Memory B cell (primary cell): ENCODE results near the gene LRRK1.

Experiments
- ATAC-seq: fragments of 150-1000 bp; cut with Tn5 transposase; 2 replicates; pipeline ENCODE4 v1.10.0; 2021; ENCODE audit warnings: low read depth, mild to moderate bottlenecking, moderate library complexity
- DNase-seq, 2 donors: peaks; one replicate each; pipeline ENCODE4 v3.0.0; 2022; ENCODE audit warnings: low spot score in 2 of 2
- H3K27ac Mint-ChIP-seq: one replicate; pipeline ENCODE4 v1.8.0; 2022; ENCODE audit warnings: mild to moderate bottlenecking, moderate library complexity, mixed read lengths
- H3K27me3 Mint-ChIP-seq: one replicate; pipeline ENCODE4 v1.8.0; 2022; ENCODE audit warnings: mixed read lengths
- H3K36me3 Mint-ChIP-seq: one replicate; pipeline ENCODE4 v1.8.0; 2022; ENCODE audit warnings: mild to moderate bottlenecking, mixed read lengths
- H3K4me1 Mint-ChIP-seq: one replicate; pipeline ENCODE4 v1.8.0; 2022; ENCODE audit warnings: mixed read lengths
- H3K4me3 Mint-ChIP-seq: one replicate; pipeline ENCODE4 v1.8.0; 2022; ENCODE audit warnings: mild to moderate bottlenecking, moderate library complexity, mixed read lengths
- H3K9me3 Mint-ChIP-seq: one replicate; pipeline ENCODE4 v1.8.0; 2022; ENCODE audit warnings: mixed read lengths

LRRK1 gene

DNA sequence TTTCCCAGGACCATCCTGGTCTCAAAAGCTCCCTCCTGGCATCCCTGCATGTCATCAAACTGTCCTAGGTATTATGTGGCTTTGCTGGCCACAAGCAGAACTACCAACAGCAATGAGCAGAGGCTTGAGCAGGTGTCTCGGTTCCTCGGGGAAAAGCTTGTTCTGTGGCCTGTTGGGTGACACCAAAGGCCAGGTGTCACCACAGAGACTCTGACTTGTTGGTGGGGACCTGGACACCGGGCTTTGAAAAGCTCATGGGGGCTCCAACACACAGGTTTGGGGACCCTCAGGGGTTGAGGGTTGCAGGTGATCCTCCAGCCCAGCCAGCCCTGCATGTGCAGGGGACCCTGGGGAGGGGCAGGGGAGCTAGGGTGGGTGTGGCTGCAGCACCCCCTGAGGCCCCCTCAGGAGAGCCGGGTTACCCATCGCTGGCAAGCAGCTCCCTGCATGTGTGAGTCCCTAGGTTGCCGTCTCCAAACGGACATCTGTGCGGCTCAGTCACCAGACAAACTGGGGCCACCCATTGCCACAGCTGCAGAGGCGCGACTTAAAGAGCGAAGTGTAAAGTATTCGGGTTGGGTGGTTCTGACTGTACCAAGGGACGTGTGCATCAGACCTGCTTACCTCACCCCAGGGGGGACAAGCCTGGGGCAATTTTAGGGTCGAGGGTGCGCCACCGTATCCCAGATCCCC lies 192.6 kb downstream of the LRRK1 start:
- H3K27ac Mint-ChIP-seq: no peak overlapping the region
- DNase-seq (no peak), ATAC-seq (no peak)
- no peak overlapping the region for H3K4me3 Mint-ChIP-seq
- H3K36me3 Mint-ChIP-seq: no peaks in the 10 kb centered on the region
- H3K27me3 Mint-ChIP-seq: peaks cover 4% of the 10 kb centered on the region
- H3K9me3 Mint-ChIP-seq: no peaks in the 10 kb centered on the region
- H3K4me1 Mint-ChIP-seq: peaks cover 5% of the 10 kb centered on the region

DNA sequence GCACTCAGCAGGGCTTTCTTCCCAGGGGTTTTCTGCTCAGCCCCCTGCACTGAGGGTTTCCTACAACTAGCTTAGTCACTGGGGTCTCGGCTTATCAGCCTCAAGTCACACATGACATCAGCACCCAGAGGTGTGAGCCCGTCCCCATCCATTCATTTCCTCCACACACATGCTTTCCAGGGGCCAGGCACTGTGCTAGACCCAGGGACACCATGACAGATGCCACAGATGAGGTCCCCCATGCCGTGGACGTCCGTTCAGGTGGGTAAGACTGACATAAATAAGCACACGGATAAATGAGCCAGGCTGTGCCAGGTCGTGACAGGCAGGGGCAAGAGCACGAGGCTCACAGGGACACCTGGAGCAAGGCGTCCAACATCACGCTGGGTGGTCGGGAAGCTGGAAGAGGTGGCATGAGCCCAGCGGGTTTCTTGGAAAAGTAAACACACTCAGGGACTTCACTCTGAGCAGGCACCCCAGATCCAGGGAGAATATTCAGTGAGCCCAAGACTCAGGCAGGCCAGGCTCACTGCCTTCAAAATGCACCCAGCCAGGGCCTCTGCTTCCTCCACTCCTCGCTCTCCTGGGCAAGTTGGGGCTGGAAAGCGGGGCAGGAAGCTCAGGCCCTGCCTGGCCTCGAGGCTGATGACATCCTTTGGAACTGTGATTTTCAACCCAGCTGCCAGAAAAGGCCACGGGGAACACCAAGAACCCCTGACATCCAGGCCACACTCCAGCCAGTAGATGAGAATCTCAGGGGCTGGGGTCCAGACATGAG lies 193.4 kb downstream of the LRRK1 start:
- Mint-ChIP-seq H3K27me3 (peaks cover 4% of the 10 kb centered on the region), H3K4me3 (no peak overlapping the region), H3K36me3 (no peaks in the 10 kb centered on the region), H3K9me3 (no peaks in the 10 kb centered on the region), H3K27ac (no peak overlapping the region), H3K4me1 (peaks cover 5% of the 10 kb centered on the region)
- DNase-seq (no peak), ATAC-seq (no peak)

DNA sequence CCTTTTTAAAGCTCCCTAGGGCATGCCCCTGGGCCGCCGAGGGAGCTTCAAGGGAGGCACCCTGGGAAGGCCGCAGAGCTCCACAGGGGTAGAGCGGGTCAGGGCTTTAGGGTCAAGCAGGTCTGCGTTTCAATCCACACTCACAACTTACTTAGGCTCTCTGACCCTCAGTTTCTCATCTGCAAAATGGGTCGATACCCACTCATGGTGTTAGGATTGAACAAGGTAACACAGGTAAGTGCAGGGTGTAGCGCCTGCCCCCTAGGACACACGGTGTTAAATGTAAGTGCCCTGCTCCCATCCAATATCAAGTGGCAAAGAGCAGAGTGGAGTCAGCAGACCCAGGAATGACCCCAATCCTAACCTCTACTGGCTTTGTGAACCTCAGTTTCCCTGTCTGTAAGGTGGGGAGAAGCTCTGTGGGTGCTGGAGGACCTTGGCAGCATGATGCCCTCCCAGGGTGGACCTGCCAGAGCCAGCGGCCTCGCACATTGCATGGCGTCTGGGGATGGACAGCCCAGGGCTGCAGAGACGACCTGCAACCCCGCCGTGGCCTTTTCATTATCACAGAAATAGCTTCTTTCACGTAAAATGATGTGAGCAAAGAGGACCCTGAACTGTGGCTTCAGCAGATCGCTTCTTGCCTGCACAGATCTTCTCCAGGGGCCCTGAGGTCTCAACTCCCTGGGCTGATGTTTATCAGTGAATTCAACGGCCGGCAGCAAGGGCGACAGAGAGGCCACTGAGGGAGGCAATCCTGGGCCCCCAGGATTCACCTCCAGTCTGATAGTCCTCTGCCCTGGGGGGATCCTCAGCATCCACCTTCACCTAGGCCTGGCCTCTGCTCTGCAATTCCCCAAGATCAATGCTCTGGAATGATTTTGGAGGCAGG lies 194.2 kb downstream of the LRRK1 start:
- no peaks in the 10 kb centered on the region for H3K9me3 Mint-ChIP-seq
- DNase-seq (no peak), ATAC-seq (no peak)

DNA sequence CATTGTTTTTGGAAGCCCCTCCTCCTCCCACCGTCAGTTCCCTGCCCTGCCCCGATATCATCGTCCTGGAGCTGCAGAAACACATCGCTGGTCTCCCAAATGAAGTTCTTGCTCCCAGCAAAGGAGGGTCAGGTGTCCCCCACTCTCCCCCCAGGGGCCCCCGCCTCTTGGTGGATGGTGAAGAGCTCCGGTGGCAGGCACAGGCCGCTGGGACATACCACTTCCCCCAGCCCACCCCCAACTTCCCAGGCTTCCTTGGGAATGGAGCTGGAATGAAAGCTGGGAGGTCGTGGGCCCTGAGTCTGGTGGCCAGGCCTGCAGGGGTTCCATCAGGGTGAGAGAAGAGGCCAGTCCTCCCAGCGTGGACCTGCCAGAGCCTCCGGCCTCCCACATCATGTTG lies 195.0 kb downstream of the LRRK1 start:
- peaks cover 4% of the 10 kb centered on the region for H3K27me3 Mint-ChIP-seq
- H3K4me3 Mint-ChIP-seq: no peak overlapping the region
- peaks cover 5% of the 10 kb centered on the region for H3K4me1 Mint-ChIP-seq
- no peak overlapping the region for H3K27ac Mint-ChIP-seq
- ATAC-seq (no peak), DNase-seq (no peak)
- no peaks in the 10 kb centered on the region for H3K9me3 Mint-ChIP-seq
- no peaks in the 10 kb centered on the region for H3K36me3 Mint-ChIP-seq

More for the DNA sequence above, 194.2 kb downstream of the LRRK1 start:
- Mint-ChIP-seq H3K27ac (no peak overlapping the region), H3K36me3 (no peaks in the 10 kb centered on the region), H3K27me3 (peaks cover 4% of the 10 kb centered on the region), H3K4me1 (peaks cover 5% of the 10 kb centered on the region), H3K4me3 (no peak overlapping the region)

DNA sequence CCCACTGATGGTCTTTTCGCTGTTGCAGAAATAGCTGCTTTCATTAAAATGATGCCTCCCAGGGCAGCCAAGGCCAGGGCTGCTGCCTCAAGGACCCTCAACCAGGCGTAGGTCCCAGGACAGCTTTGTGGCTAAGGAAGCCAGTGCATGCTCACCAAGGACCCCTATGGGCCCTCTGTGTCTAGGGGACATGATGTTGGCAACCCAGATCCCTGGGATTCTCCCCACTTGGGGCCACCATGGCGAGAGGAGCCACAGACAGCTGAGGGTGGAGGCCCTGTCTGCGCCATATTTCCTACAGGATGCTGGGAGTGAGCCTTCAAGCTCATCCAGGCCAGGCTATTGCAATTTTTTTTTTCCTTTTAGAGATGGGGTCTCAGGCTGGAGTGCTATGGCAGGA lies 195.5 kb downstream of the LRRK1 start:
- Mint-ChIP-seq H3K36me3 (no peaks in the 10 kb centered on the region), H3K9me3 (no peaks in the 10 kb centered on the region), H3K27ac (no peak overlapping the region), H3K4me1 (peaks cover 5% of the 10 kb centered on the region), H3K27me3 (peaks cover 4% of the 10 kb centered on the region), H3K4me3 (no peak overlapping the region)
- DNase-seq (no peak), ATAC-seq (no peak)

DNA sequence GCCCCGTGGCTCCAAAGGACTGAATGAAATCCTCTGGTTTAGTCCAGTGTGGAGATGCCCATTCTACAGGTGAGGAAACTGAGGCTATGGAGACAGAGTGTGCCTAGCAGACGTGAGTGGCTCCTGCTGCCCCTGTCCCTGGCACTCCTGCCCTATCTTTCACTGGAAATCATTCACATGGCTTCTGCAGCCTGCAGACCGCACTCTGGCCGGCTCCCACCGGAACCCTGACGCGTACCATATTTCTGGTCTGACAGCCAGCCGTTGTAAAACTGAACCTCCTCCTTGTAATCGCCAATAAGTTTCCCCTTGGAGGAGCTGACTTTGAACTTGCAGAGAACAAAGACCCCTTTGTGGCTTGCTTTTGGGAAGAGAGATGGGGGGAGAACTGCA lies 196.2 kb downstream of the LRRK1 start:
- Mint-ChIP-seq H3K27ac (no peak overlapping the region), H3K27me3 (peaks cover 4% of the 10 kb centered on the region), H3K36me3 (no peaks in the 10 kb centered on the region), H3K4me3 (no peak overlapping the region), H3K9me3 (no peaks in the 10 kb centered on the region), H3K4me1 (peaks cover 5% of the 10 kb centered on the region)
- DNase-seq (no peak), ATAC-seq (no peak)

DNA sequence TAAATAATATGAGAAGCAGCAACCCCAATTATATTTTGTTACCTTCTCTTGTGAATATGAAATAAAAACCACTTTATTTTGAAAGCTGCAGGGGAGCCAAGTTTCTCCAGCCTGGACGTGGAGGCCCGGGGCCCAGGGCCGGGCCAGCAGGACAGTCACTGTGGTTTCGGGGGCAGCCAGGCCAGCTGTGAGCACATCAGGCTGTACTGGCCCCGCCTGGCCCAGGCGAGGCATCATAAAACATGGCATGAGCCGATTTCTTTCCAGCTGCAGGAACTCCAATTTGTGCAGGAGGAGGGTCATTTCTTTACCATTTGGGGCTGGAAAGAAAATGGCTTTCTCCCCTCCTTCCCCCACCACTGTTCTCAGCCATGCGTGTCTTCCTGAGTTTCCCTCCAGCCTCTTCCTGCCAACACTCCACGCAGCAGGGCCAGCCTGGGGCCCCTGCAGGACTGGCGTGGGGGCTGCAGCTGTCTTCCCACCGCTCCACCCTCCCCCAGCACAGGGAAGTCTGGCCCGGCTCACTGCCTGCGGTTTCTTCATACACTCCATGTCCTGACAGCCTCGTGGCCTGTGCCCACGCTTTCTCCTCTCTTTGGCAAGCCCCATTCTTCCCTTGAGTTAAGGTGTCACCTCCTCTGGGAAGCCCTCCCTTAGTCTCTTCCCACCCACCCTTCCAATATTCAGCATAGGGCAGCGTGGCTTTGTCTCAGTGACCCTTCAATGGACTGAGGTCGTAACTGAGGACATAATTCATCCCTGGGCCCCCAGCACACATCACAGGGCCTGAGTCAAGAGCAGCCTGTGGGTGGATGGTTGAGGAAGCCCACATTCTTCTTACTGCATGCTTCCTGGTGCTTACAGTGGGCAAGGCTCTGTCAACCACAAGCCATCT lies 196.9 kb downstream of the LRRK1 start:
- DNase-seq (no peak), ATAC-seq (no peak)
- Mint-ChIP-seq H3K27ac (no peak overlapping the region), H3K36me3 (no peaks in the 10 kb centered on the region), H3K4me1 (peaks cover 5% of the 10 kb centered on the region), H3K9me3 (no peaks in the 10 kb centered on the region), H3K4me3 (no peak overlapping the region), H3K27me3 (peaks cover 4% of the 10 kb centered on the region)

DNA sequence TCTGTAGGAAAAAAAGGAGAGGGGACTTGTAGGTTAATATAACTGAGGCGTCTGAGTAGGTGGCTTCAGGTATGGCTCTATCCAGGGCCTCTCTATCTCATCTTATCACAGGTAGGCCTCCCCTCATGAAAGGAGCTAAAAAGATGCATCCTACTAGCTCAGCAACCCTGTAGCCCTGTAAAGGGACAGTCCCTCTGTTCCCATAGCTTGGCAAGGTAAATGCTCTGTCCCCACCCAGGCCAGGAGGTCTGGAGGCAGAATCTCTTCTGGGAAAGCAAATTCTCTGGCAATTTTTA lies 197.5 kb downstream of the LRRK1 start:
- H3K4me3 Mint-ChIP-seq: no peak overlapping the region
- no peak overlapping the region for H3K27ac Mint-ChIP-seq
- H3K36me3 Mint-ChIP-seq: no peaks in the 10 kb centered on the region
- ATAC-seq (no peak), DNase-seq (no peak)
- no peaks in the 10 kb centered on the region for H3K9me3 Mint-ChIP-seq
- peaks cover 6% of the 10 kb centered on the region for H3K4me1 Mint-ChIP-seq
- H3K27me3 Mint-ChIP-seq: peaks cover 4% of the 10 kb centered on the region

DNA sequence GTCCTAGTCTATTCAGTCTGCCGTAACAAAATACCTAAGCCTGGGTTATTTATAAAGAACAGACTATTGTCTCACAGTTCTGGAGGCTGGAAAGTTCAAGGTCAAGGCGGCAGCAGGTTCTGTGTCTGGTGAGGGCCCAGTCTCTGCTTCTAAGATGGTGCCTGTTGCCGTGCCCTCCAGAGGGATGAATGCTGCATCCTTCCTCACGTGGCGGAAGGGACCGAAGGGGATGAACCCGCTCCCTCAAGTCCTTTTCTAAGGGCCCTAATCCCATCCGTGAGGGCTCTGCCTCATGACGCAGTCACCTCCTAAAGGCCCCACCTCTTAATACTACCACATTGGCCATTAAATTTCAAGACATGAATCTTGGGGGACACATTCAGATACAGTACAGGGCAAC lies 199.0 kb downstream of the LRRK1 start:
- Mint-ChIP-seq H3K36me3 (no peaks in the 10 kb centered on the region), H3K27ac (no peak overlapping the region), H3K27me3 (peaks cover 2% of the 10 kb centered on the region), H3K4me3 (no peak overlapping the region), H3K4me1 (peaks cover 11% of the 10 kb centered on the region), H3K9me3 (no peaks in the 10 kb centered on the region)
- DNase-seq: no peak
- ATAC-seq: no peak

DNA sequence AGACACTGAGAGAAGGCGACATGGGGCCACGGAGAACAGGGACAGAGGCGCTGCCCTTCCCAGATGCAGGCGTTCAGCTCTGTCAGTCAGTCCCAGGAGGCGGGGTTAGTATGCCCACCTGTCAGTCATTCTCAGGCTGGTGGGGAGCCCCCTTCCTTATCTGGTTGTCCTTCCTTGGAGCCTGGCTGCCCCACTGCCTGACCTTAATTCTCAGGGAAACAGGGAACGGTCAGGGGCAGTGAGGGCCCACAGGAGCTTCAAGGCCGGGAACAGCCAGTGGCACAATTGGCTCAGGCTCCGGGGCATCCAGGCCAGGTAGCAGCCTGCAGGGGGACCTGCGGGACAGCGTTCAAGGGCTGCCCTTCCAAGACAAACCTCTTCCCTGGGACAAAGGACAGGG lies 199.5 kb downstream of the LRRK1 start:
- Mint-ChIP-seq H3K27me3 (peaks cover 2% of the 10 kb centered on the region), H3K27ac (no peak overlapping the region), H3K4me1 (peaks cover 14% of the 10 kb centered on the region), H3K36me3 (no peaks in the 10 kb centered on the region), H3K9me3 (peaks cover 2% of the 10 kb centered on the region), H3K4me3 (no peak overlapping the region)
- DNase-seq: no peak
- ATAC-seq: no peak

DNA sequence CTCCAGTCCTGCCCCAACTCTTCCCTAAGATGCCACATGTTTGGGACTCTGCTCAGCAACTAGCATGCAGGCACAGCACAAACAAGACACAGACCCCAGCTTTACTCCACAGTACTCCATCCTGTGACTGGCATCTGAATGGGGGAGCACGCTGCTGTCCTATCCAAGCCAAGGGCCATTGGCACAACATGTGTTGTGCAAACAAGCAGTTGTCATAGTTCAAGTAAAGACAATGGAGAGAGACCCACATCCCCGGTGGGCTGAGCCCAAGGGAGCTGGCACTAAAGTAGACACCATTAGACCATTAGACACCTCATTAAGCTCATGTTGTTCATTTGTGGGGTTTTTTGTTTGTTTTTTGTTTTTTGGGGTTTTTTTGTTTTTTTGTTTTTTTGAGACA lies 200.0 kb downstream of the LRRK1 start:
- peaks cover 20% of the 10 kb centered on the region for H3K4me1 Mint-ChIP-seq
- no peak overlapping the region for H3K4me3 Mint-ChIP-seq
- ATAC-seq (no peak), DNase-seq (no peak)
- no peak overlapping the region for H3K27ac Mint-ChIP-seq
- H3K27me3 Mint-ChIP-seq: peaks cover 2% of the 10 kb centered on the region
- no peaks in the 10 kb centered on the region for H3K36me3 Mint-ChIP-seq
- H3K9me3 Mint-ChIP-seq: peaks cover 2% of the 10 kb centered on the region
